ENCODE results near the gene MT2A. TPM values are rescaled to one million over a fixed set of nuclear protein-coding genes. Genes with fewer than 3 reads are reported as not detected.

The MT2A gene
- polyA plus RNA-seq, 3 donors, result 19.4 to 22.9 (median 20.3) TPM

- DNase-seq (ENCODE audit: low read depth in 3 of 3, low spot score in 2 of 3), result no peak
These were observed 28.4 kb downstream of the MT2A start for GRCh38 chr16:56636616-56637413.

GRCh38 chr16:56637814-56638750, 29.7 kb downstream of the MT2A start, which contains the start of gene MT1A:
Gene MT1A, plus strand, starts transcription at chr16:56638666. Its CDS starts 73 bp downstream, at chr16:56638739.
- DNase-seq (ENCODE audit: low read depth in 3 of 3, low spot score in 2 of 3), result no peak

GRCh38 chr16:56639045-56639444, 30.7 kb downstream of the MT2A start:
- DNase-seq (ENCODE audit: low read depth in 3 of 3, low spot score in 2 of 3), result no peak

DNA sequence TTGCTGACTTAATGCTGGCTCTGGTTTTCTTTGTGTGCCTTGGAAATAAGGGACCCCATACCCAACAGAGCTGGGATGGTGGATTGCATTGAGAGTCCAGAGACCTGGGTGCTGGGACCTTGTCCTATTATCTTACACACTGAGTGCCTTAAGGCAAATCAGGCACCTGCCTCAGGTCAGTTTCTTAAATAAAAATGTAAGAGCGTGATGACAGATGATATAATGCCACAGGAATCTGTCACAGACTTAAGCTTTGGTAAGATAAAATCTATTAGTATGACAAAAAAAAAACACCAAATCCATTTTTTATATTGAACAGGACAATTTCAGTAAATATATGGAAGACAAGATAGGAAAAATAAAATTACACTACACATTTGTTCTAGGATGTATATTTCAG, 31.7 kb downstream of the MT2A start:
- no peak for DNase-seq (ENCODE audit: low read depth in 3 of 3, low spot score in 2 of 3)

DNA sequence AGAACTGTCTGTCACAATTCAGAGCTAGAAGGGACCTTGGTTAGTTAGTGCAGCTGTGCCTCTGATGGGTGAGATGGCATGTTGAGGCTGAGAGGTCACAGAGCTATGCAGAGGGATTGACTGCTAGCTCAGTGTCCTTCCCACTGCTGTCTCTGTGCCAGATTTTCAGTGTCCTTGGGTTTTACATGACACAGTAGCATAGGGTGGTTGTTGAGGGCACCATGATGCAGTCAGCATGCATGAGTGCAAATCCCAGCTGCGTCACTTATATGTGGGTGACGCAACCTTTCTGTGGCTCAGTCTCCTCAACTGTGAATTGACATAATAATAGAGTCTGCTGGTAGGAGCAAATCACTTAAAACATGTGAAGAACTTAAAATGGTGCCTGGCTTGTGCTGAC, 32.8 kb downstream of the MT2A start:
- no peak for DNase-seq (ENCODE audit: low read depth in 3 of 3, low spot score in 2 of 3)

DNA sequence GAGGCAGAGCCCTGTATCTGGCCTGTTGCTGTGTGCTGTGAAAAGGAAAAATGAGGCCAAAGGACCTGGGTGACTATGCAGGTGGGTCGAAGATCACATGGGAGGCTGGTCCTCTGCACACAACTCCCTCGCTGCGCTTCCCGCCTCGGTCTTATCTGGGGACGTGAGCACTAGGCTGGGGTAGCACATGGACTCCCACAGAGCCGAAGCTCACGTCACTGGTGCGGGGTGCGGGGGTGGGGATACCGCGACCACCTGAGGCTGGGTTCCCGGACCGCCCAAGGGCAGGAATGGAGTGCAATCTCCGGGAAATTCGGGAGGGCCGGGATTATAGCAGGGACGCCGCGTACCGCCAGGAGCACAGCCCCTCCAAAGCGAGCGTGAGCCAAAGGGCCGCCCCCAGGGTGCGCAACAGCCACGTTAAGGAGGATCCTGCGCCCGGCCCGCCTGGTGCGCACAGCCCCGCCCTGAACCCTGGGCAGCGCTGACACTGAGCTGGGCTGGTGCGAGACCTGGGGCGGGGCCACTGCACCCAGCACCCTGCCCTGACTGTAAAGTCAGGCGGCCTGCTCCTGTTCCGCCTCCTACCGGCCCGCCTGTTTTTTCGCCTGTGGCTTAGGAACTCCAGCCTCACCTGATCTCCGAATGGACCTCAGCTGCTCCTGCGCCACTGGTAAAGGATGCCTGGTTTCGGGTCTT, 34.8 kb downstream of the MT2A start:
- no peak for DNase-seq (ENCODE audit: low read depth in 3 of 3, low spot score in 2 of 3)

DNA sequence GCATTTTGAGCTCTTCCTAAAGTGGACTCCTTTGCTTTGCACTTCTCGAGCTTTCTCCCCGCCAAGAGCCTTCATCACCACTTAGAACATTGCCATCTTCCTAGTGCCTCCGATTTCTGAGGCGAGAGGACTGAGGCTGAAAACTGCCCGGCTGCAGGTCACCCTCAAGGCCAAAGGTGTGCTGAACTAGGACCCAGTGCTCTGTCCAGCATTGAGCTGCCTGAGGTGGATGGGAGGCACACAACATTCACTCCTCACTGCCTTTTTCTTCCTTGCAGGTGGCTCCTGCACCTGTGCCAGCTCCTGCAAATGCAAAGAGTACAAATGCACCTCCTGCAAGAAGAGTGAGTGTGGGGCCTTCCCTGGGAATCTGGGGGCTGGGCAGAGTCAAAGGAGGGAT, 35.4 kb downstream of the MT2A start:
- DNase-seq (ENCODE audit: low read depth in 3 of 3, low spot score in 2 of 3), result no peak

DNA sequence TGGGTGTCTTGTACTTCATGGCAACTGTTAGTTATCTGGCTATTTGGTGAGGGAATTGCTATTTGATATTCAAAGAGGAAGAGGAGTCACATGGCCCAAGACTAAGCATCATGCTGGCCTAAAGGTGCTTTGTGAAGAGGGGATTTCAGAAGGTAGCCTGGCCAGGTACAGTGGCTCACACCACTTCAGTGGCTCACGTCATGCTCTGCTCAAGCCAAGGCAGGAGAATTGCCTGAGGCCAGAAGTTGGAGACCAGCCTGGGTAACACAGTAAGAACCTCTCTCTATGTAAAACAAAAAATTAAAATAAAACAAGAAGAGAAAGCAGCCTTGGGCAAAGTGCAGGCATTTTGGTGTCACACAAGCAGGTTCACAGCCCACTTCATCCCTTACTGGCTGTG, 36.9 kb downstream of the MT2A start:
- no peak for DNase-seq (ENCODE audit: low read depth in 3 of 3, low spot score in 2 of 3)

DNA sequence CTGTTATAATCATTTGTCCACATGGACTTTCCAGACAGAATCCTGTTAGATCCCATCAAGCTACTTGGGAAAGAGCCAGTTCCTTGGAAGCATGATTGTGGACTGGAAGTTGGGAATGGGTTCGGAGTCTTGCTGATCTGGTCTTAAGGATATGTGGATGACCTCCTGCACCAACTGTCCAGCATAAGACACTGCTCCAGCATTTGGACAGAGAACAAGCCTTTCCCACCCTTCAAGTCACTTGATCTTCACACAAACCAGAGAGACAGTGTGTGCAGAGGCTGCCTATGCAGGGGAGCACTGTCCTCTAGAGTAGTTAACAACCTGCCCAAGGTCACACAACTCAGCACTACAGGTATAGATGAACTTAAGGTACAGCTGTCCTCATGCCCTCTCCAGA, 37.5 kb downstream of the MT2A start:
- DNase-seq (ENCODE audit: low read depth in 3 of 3, low spot score in 2 of 3), result no peak

GRCh38 chr16:56647641-56648431, 39.5 kb downstream of the MT2A start:
- DNase-seq (ENCODE audit: low read depth in 3 of 3, low spot score in 2 of 3), result no peak

DNA sequence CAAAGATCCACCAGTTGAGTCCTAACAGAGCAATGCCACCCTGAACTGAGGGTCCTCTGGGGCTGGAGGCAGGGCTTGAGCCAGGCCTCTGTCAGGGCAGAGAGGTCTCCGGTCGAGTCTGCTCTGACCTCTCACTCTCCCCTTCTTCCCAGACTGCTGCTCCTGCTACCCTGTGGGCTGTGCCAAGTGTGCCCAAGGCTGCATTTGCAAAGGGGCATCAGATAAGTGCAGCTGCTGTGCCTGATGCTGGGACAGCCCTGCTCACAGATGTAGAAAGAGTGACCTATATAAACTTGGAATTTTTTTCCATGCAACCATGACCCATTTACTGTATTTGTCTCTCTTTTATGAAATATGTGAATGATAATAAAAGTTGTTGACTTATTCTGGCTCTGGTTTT, 40.9 kb downstream of the MT2A start:
- DNase-seq (ENCODE audit: low read depth in 3 of 3, low spot score in 2 of 3), result no peak

DNA sequence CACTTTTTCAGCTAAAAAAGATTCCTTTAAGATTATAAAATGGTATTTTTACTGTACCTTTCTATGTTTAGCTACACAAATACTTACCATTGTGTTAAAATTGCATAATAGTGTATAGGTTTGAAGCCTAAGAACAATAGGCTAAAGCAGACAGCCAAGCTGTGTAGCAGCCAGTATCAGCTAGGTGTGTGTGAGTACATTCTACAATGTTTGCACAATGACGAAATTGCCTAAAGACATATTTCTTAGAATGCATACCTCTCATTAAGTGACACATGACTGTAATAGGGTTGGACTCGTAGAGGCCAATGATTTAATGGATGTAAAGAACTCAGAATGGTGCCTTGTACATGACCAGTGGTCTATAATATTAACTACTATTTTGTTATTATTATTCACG, 41.4 kb downstream of the MT2A start:
- no peak for DNase-seq (ENCODE audit: low read depth in 3 of 3, low spot score in 2 of 3)

- no peak for DNase-seq (ENCODE audit: low read depth in 3 of 3, low spot score in 2 of 3)
These were observed 43.2 kb downstream of the MT2A start, which contains the start of gene MT1B for GRCh38 chr16:56651586-56651985. Gene MT1B, plus strand, starts transcription at chr16:56651886. Its CDS starts 68 bp downstream, at chr16:56651954.

- no peak for DNase-seq (ENCODE audit: low read depth in 3 of 3, low spot score in 2 of 3)
These were observed 44.2 kb downstream of the MT2A start for GRCh38 chr16:56652600-56652999.

DNA sequence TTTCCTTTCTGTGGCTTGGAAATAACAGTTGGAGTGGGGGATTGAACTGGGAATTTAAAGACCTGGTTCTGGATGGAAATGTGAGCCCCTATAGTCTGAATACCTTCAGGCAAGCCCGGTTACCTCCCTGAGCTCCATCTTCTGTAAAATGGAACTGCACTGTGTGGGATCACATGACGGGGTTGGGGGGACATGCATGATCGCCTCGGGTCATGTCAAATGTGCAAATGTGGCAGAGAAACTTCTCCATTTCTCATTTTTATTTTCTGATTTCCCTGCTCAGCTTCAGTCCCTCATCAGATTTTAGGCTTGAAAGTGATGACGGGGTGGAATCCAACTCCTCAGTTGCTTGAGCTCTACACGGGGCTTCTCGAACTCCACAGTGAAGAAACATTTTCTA, 44.8 kb downstream of the MT2A start:
- DNase-seq (ENCODE audit: low read depth in 3 of 3, low spot score in 2 of 3), result no peak

DNA sequence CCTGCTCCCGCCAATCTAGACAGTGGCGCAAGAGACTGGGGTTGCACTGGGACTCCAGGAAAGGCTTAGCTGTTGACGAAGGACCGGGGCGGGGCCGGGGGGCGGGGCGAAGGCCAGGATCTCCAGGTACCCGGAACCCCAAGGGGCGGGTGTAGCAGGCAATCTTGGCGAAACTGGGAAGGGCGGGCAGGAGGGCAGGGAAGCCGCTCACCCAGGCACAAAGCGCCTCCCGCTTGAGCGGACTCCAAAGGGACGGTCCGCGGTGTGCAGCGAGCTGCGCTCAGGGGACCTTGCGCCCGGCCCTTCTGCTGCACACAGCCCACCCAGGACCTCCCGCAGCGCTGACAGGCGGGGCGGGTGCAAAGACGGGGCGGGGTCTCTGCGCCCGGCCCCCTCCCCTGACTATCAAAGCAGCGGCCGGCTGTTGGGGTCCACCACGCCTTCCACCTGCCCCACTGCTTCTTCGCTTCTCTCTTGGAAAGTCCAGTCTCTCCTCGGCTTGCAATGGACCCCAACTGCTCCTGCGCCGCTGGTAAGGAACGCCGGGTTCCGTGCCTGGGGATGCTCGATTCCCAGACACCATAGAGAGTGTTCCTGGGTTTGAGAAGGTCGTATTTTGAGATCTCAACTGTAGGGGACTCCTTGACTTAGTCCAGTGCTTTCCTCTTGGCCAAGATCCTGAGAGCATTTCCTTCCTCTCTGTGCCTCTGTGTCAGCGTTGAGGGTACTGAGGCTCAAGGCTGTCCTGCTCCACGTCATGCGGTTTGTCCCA, 49.4 kb downstream of the MT2A start, which contains the start of gene MT1F:
Gene MT1F, plus strand, starts transcription at position 405 of the 772 bp plus-strand sequence. Its CDS starts 100 bp downstream, at position 505.
- DNase-seq (ENCODE audit: low read depth in 3 of 3, low spot score in 2 of 3), result no peak

DNA sequence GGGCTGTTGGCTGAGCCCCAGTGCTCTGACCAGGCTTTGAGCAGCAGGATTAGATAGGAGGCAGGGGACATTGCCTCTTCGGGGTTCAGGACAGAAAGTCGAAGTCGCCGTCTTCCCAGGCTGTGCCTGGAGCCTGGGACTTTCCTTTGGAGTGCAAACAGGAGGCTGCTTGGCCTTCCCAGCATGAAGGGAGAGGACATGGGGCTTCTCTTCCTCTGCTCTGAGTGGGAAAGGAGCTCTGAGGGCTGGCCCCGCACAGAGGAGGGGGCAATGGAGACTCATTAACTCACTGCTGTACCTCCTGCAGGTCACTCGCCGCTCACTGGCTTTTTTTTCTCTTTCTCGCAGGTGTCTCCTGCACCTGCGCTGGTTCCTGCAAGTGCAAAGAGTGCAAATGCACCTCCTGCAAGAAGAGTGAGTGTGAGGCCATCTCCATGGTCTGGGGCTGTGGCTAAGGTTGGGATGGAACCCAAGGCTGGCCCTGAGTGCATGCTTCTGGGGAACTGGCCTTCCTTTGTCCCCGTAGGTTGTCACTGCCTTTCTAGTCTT, 50.0 kb downstream of the MT2A start:
- no peak for DNase-seq (ENCODE audit: low read depth in 3 of 3, low spot score in 2 of 3)

Data from right renal cortex interstitium (tissue), 3 donors.